PC-3 (cell line): ENCODE measurements around the gene APCDD1L.

Experiments
- EZH2 ChIP-seq: fragments of 300-600 bp; sonication (generic); IDR thresholded peaks from one replicate; pipeline ENCODE4 v1.6.1; 2017; ENCODE audit warnings: antibody characterized with exemption, mild to moderate bottlenecking, low read length; ENCODE audit not compliant: unreplicated experiment
- EZH2phosphoT487 ChIP-seq: fragments of 300-600 bp; sonication (generic); IDR thresholded peaks from 2 replicates; pipeline ENCODE4 v1.6.1; 2018; ENCODE audit warnings: mild to moderate bottlenecking, antibody characterized with exemption, low read length, borderline replicate concordance
- TF ChIP-seq, protein P1 (sequence below): fragments of 300-600 bp; sonication (generic); conservative IDR thresholded peaks from 2 replicates; pipeline ENCODE4 v1.5.1; 2017; ENCODE audit warnings: antibody characterized with exemption, low read depth, mild to moderate bottlenecking, low read length

DNA sequence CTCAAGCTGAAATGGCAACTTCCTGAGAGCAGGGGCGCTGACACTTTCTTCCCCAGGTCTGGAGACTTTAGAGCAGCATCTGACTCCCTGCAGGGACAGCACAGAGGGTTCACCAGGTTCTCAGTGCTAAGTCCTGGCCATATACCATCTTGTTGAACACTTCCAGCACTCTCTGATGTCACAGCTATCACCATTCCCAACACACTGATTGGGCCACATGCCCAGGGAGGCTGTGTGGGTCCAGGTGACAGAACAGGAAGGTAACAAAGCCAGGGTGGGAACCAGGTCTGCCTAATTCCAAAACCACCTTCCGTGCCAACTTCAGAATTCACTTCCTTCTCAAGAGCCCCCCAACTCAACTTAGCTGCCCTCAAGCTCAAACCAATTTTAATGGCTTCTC is 4.3 kb downstream of the APCDD1L start:
- no peak for TF ChIP-seq EZH2
- TF ChIP-seq, protein P1, sequence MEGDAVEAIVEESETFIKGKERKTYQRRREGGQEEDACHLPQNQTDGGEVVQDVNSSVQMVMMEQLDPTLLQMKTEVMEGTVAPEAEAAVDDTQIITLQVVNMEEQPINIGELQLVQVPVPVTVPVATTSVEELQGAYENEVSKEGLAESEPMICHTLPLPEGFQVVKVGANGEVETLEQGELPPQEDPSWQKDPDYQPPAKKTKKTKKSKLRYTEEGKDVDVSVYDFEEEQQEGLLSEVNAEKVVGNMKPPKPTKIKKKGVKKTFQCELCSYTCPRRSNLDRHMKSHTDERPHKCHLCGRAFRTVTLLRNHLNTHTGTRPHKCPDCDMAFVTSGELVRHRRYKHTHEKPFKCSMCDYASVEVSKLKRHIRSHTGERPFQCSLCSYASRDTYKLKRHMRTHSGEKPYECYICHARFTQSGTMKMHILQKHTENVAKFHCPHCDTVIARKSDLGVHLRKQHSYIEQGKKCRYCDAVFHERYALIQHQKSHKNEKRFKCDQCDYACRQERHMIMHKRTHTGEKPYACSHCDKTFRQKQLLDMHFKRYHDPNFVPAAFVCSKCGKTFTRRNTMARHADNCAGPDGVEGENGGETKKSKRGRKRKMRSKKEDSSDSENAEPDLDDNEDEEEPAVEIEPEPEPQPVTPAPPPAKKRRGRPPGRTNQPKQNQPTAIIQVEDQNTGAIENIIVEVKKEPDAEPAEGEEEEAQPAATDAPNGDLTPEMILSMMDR, result no peak
- TF ChIP-seq EZH2phosphoT487, result no peak
